GM11168 (cell line): ENCODE measurements around the gene UBA1.

Experiments
- in situ Hi-C: fragments of 300-500 bp; cut with MboI; formaldehyde crosslinking; loops from one replicate; pipeline ENCODE4 v1.12.0; 2022; ENCODE audit warnings: low sequenced_read_pairs; ENCODE audit not compliant: unreplicated experiment

Gene UBA1

GRCh38 chrX:47224266-47224895 lies 30.8 kb downstream of the UBA1 start:
- in situ Hi-C loops = loop anchor here (25.0 kb wide), 1 partner anchor 163 kb away; no protein-coding TSS in a partner anchor

GRCh38 chrX:47224896-47225290 lies 31.3 kb downstream of the UBA1 start:
- in situ Hi-C loops = loop anchor here (25.0 kb wide), 1 partner anchor 162 kb away; no protein-coding TSS in a partner anchor

- in situ Hi-C loops = no loop called here
These were observed 32.4 kb downstream of the UBA1 start for GRCh38 chrX:47226071-47226470.

GRCh38 chrX:47226531-47227333 lies 33.1 kb downstream of the UBA1 start:
- in situ Hi-C loops = no loop called here

- in situ Hi-C loops = no loop called here
These were observed 33.6 kb downstream of the UBA1 start for GRCh38 chrX:47227334-47227583.

- in situ Hi-C loops = no loop called here
These were observed 35.1 kb downstream of the UBA1 start for GRCh38 chrX:47228550-47229270.

GRCh38 chrX:47229427-47229826 lies 35.8 kb downstream of the UBA1 start:
- in situ Hi-C loops = no loop called here

- in situ Hi-C loops = no loop called here
These were observed 36.7 kb downstream of the UBA1 start for GRCh38 chrX:47230136-47230868.

- in situ Hi-C loops = no loop called here
These were observed 37.5 kb downstream of the UBA1 start for GRCh38 chrX:47231167-47231566.

- in situ Hi-C loops = no loop called here
These were observed 38.7 kb downstream of the UBA1 start for GRCh38 chrX:47232197-47232802.

- in situ Hi-C loops = no loop called here
These were observed 39.2 kb downstream of the UBA1 start, which contains the start of gene USP11 for GRCh38 chrX:47232803-47233332. Gene USP11, plus strand, starts transcription at chrX:47233009. Its CDS starts 35 bp downstream, at chrX:47233044.

GRCh38 chrX:47233333-47234113 lies 39.9 kb downstream of the UBA1 start:
- in situ Hi-C loops = no loop called here

GRCh38 chrX:47234583-47234982 lies 41.0 kb downstream of the UBA1 start:
- in situ Hi-C loops = no loop called here

GRCh38 chrX:47235691-47236103 lies 42.1 kb downstream of the UBA1 start:
- in situ Hi-C loops = no loop called here

- in situ Hi-C loops = no loop called here
These were observed 45.6 kb downstream of the UBA1 start for GRCh38 chrX:47239199-47239598.

- in situ Hi-C loops = no loop called here
These were observed 46.4 kb downstream of the UBA1 start for GRCh38 chrX:47239898-47240545.

- in situ Hi-C loops = no loop called here
These were observed 47.0 kb downstream of the UBA1 start for GRCh38 chrX:47240619-47241018.

- in situ Hi-C loops = no loop called here
These were observed 47.8 kb downstream of the UBA1 start for GRCh38 chrX:47241201-47242011.
